Cortex of kidney (tissue), 1 donor: ENCODE results near the gene WNK3.

Source experiments
- DNase-seq: peaks from one replicate; lab custom pipeline; 2025; lab: John Stamatoyannopoulos, UW

The WNK3 gene

GRCh38 chrX:54171091-54171490 lies 186.8 kb downstream of the WNK3 start:
- no peak for DNase-seq

DNA sequence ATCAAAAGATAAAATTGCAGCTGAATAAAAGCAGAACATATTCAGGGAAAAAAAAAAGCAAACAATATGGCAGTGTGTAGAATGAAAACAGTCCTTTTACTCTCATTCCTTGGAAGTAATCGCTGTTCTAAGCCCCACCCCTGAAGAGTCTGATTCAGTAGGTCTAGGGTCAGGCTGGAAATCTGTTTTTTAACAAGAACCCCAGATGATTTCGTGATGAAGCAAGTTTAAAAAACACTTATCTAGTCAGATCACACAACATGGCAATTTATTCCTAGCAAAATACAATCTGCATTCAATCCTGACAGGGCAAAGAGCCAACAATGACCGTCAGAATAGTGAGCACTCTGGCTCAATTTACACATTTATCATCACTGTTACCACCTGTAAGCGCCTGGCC lies 190.9 kb downstream of the WNK3 start:
- DNase-seq = no peak

GRCh38 chrX:54157561-54157960 lies 200.3 kb downstream of the WNK3 start:
- no peak for DNase-seq
